B cell (primary cell): ENCODE data around the gene NRM. TPM values are rescaled to one million over a fixed set of nuclear protein-coding genes. Genes with fewer than 3 reads are reported as not detected.

Source experiments
- ATAC-seq: fragments of 200-7000 bp; cut with Tn5 transposase; one replicate; pipeline ENCODE4 v1.10.0; 2021; ENCODE audit warnings: low read depth, mild to moderate bottlenecking, moderate number of reproducible peaks, moderate library complexity
- CTCF ChIA-PET: fragments of 350-600 bp; sonication (Branson Sonifier 250); formaldehyde crosslinking; loops from one replicate; lab custom pipeline; 2021; ENCODE audit warnings: antibody characterized with exemption, inconsistent platforms; lab: Charles Lee
- POLR2A ChIA-PET: fragments of 350-600 bp; sonication (Branson Sonifier 250); formaldehyde crosslinking; loops from one replicate; lab custom pipeline; 2021; ENCODE audit warnings: antibody characterized with exemption; lab: Charles Lee
- DNase-seq: peaks from one replicate; pipeline ENCODE4 v3.0.0; 2013
- H2AFZ ChIP-seq: 2 replicates; pipeline ENCODE4 v1.6.1; 2012; ENCODE audit warnings: mild to moderate bottlenecking, low read depth, low read length; ENCODE audit not compliant: insufficient read depth, poor library complexity, severe bottlenecking
- H3K27ac ChIP-seq, 2 donors: 1 replicate in 1 of 2; 2 replicates in 1 of 2; pipeline ENCODE4 v1.5.1; 2012 to 2013; ENCODE audit warnings: low read length in 2 of 2, mild to moderate bottlenecking in 2 of 2, moderate library complexity in 1 of 2
- H3K27me3 ChIP-seq, 4 experiments: fragments of 200-600 bp in 1 of 4; sonication (generic) in 1 of 4; replicated peaks in 1 of 4; 1 replicate in 2 of 4; 2 replicates in 2 of 4; pipeline versions ENCODE4 v1.6.1 to v1.7.0; 2013 to 2016; ENCODE audit warnings: low read length in 3 of 4, mild to moderate bottlenecking in 2 of 4, mixed read lengths in 1 of 4, moderate library complexity in 1 of 4; ENCODE audit not compliant: insufficient read depth in 4 of 4, control insufficient read depth in 3 of 4; ENCODE audit errors: control extremely low read depth in 1 of 4
- H3K36me3 ChIP-seq, 2 experiments: replicated peaks in 1 of 2; 1 replicate in 1 of 2; 2 replicates in 1 of 2; pipeline versions ENCODE4 v1.6.1 to v1.7.1; 2013; ENCODE audit warnings: low read length in 1 of 2; ENCODE audit not compliant: insufficient read depth in 2 of 2, control insufficient read depth in 1 of 2; ENCODE audit errors: control extremely low read depth in 1 of 2, extremely low read depth in 1 of 2
- H3K4me1 ChIP-seq, 2 donors: fragments of 200-600 bp in 1 of 2; sonication (generic) in 1 of 2; 1 replicate in 1 of 2; 2 replicates in 1 of 2; pipeline versions ENCODE4 v1.5.1 to v1.6.1; 2013 to 2017; ENCODE audit warnings: low read length in 2 of 2; ENCODE audit not compliant: control insufficient read depth in 2 of 2, insufficient read depth in 2 of 2
- H3K4me2 ChIP-seq: replicated peaks from 2 replicates; pipeline ENCODE3; 2012; ENCODE audit warnings: mild to moderate bottlenecking, low read depth, low read length; ENCODE audit not compliant: poor library complexity, severe bottlenecking
- H3K4me3 ChIP-seq, 5 experiments: fragments of 200-600 bp in 1 of 5; sonication (generic) in 1 of 5; 1 replicate in 3 of 5; 2 replicates in 2 of 5; pipeline versions ENCODE4 v1.5.1 to v1.7.0; 2011 to 2016; ENCODE audit warnings: low read length in 4 of 5, mild to moderate bottlenecking in 4 of 5, low read depth in 2 of 5, control low read depth in 1 of 5, moderate library complexity in 1 of 5; ENCODE audit not compliant: insufficient read depth in 1 of 5; ENCODE audit errors: control extremely low read depth in 1 of 5, extremely low read depth in 1 of 5
- H3K79me2 ChIP-seq: fragments of 200-600 bp; sonication (generic); one replicate; pipeline ENCODE4 v1.6.0; 2016; ENCODE audit warnings: low read length; ENCODE audit not compliant: control insufficient read depth, insufficient read depth
- H3K9ac ChIP-seq: fragments of 200-600 bp; sonication (generic); 2 replicates; pipeline ENCODE4 v1.6.1; 2017; ENCODE audit warnings: mild to moderate bottlenecking, low read length, moderate library complexity
- H3K9me3 ChIP-seq, 3 donors: one replicate each; pipeline versions ENCODE4 v1.6.1 to v1.7.1; 2013; ENCODE audit warnings: low read length in 2 of 3; ENCODE audit not compliant: control insufficient read depth in 2 of 3, insufficient read depth in 1 of 3; ENCODE audit errors: control extremely low read depth in 1 of 3
- H4K20me1 ChIP-seq: 2 replicates; pipeline ENCODE4 v1.6.0; 2012; ENCODE audit warnings: mild to moderate bottlenecking, low read length; ENCODE audit not compliant: insufficient read depth, control insufficient read depth, poor library complexity, severe bottlenecking
- H3K27ac Mint-ChIP-seq: one replicate; pipeline ENCODE4 v1.8.0; 2021; ENCODE audit warnings: mixed read lengths
- H3K27me3 Mint-ChIP-seq: one replicate; pipeline ENCODE4 v1.8.0; 2021; ENCODE audit warnings: mixed read lengths
- H3K4me1 Mint-ChIP-seq: one replicate; pipeline ENCODE4 v1.8.0; 2021; ENCODE audit warnings: mixed read lengths
- H3K4me3 Mint-ChIP-seq: one replicate; pipeline ENCODE4 v1.8.0; 2021; ENCODE audit warnings: mixed read lengths
- H3K9me3 Mint-ChIP-seq: one replicate; pipeline ENCODE4 v1.8.0; 2022; ENCODE audit warnings: mixed read lengths; ENCODE audit not compliant: insufficient read depth
- CTCF ChIP-seq: fragments of 200-600 bp; IDR thresholded peaks from one replicate; pipeline ENCODE4 v1.8.0; 2022; ENCODE audit warnings: antibody characterized with exemption, mild to moderate bottlenecking
- EZH2 ChIP-seq: IDR thresholded peaks from 2 replicates; pipeline ENCODE4 v1.6.1; 2012; ENCODE audit warnings: borderline replicate concordance, low read depth, mild to moderate bottlenecking, moderate library complexity, low read length; ENCODE audit not compliant: insufficient read depth, poor library complexity, severe bottlenecking
- WGBS: methylation state at CpG from one replicate; pipeline ENCODE4 v1.1.5; 2013; ENCODE audit warnings: missing lambda C conversion rate; ENCODE audit not compliant: insufficient coverage; 5-methylcytosine and 5-hydroxymethylcytosine counted together
- intact Hi-C: fragments of 100-400 bp; cut with micrococcal nuclease; formaldehyde crosslinking; loops from one replicate; pipeline ENCODE4 v1.10.0; 2022
- polyA plus RNA-seq: library from polyadenylated mRNA; depleted of rRNA; stranded (reverse); fragments of >200 nt; gene quantifications from 2 replicates; pipeline ENCODE4 v1.2.3, GENCODE V29; 2012
- total RNA-seq, 2 donors: library from RNA; stranded (reverse); fragments of 120-200 nt in 1 of 2; gene quantifications; 1 replicate in 1 of 2; 2 replicates in 1 of 2; pipeline versions ENCODE4 v1.2.3 to v1.2.4, GENCODE V29; 2013 to 2022

Gene NRM
- total and polyA plus RNA-seq, 2 donors (not counting 1 experiment from before 2014, with no cell fraction given) = 24.9 to 26.0 TPM

- Mint-ChIP-seq H3K27ac (peak within 1 kb of the TSS; percentile 87), H3K27me3 (no peaks in the 10 kb centered on the region), H3K4me1 (peaks cover 29% of the 10 kb centered on the region), H3K4me3 (peak within 1 kb of the TSS; percentile 84), H3K9me3 (no peaks in the 10 kb centered on the region)
- peak within 1 kb of the TSS; percentile 87 for H3K9ac ChIP-seq
- peak; percentile 97 for DNase-seq
- peak within 1 kb of the TSS; percentile 82 for H2AFZ ChIP-seq
- TF ChIP-seq CTCF (peak; percentile 79), EZH2 (no peak)
- CTCF ChIA-PET = interaction anchor here (0.6 to 19.8 kb wide), 18 partner anchors 9 to 205 kb away, joined by 3 to 963 read pairs (median 4); partner anchors contain the start of genes ATAT1, IER3, MDC1 and TUBB
- intact Hi-C loops = loop anchor here (1.0 to 5.0 kb wide), 10 partner anchors 10 to 190 kb away; partner anchors contain the start of genes ABCF1, ATAT1, C6orf136 and GNL1
- under 1% methylated on average over 52 of the region's 57 CpGs for WGBS
- peaks cover 4 to 39% of the 10 kb centered on the region in 2 experiments for H3K36me3 ChIP-seq
- ATAC-seq = peak; percentile 88
- H4K20me1 ChIP-seq = peaks cover 30% of the 10 kb centered on the region
- H3K4me2 ChIP-seq = peak within 1 kb of the TSS; percentile 84
- POLR2A ChIA-PET = interaction anchor here (0.7 to 3.4 kb wide), 9 partner anchors 9 to 622 kb away, joined by 3 to 22 read pairs (median 4); partner anchors contain the start of genes MDC1 and VARS2
- H3K79me2 ChIP-seq = peaks cover 29% of the 10 kb centered on the region
- H3K9me3 ChIP-seq = no peaks in the 10 kb centered on the region
- H3K27me3 ChIP-seq = no peaks in the 10 kb centered on the region
- H3K4me3 ChIP-seq = peak within 1 kb of the TSS; percentile 85 to 100 (median 98)
- peaks cover 10 to 19% of the 10 kb centered on the region in 2 donors for H3K4me1 ChIP-seq
- peak within 1 kb of the TSS; percentile 54 to 75 for H3K27ac ChIP-seq
Observed at GRCh38 chr6:30672445-30673253, 18.1 kb downstream of the NRM start, which contains the start of gene DHX16. Gene DHX16 (minus strand): TSS chr6:30673006. CDS start chr6:30672841, 165 bp downstream.
